OCI-LY1 (cell line): ENCODE results near the gene SPON2.

Source experiments
- H2AFZ ChIP-seq: fragments of 200-600 bp; sonication (generic), shearing (Covaris generic); 2 replicates; pipeline ENCODE4 v1.6.0; 2014; ENCODE audit warnings: antibody characterized with exemption, mild to moderate bottlenecking, low read length
- H3F3A ChIP-seq: fragments of 200-600 bp; sonication (generic), shearing (Covaris generic); 2 replicates; pipeline ENCODE4 v1.6.0; 2014; ENCODE audit warnings: mild to moderate bottlenecking, antibody characterized with exemption, low read length, moderate library complexity; ENCODE audit not compliant: insufficient read depth
- H3K27ac ChIP-seq: fragments of 200-600 bp; sonication (generic); 2 replicates; pipeline ENCODE4 v1.5.1; 2014; ENCODE audit warnings: low read length, mixed run types, mild to moderate bottlenecking, low read depth; ENCODE audit not compliant: poor library complexity, severe bottlenecking
- H3K27me3 ChIP-seq: fragments of 200-600 bp; sonication (generic); 2 replicates; pipeline ENCODE4 v1.6.0; 2014; ENCODE audit warnings: antibody characterized with exemption, mild to moderate bottlenecking, low read length, moderate library complexity; ENCODE audit not compliant: insufficient read depth
- H3K36me3 ChIP-seq: fragments of 200-600 bp; sonication (generic); 2 replicates; pipeline ENCODE4 v1.6.1; 2014; ENCODE audit warnings: mild to moderate bottlenecking, antibody characterized with exemption, low read length, moderate library complexity, mixed read lengths; ENCODE audit not compliant: insufficient read depth
- H3K4me1 ChIP-seq: fragments of 200-600 bp; sonication (generic); 2 replicates; pipeline ENCODE4 v1.5.1; 2014; ENCODE audit warnings: mild to moderate bottlenecking, low read length, moderate library complexity; ENCODE audit not compliant: insufficient read depth, severe bottlenecking
- H3K4me2 ChIP-seq: fragments of 200-600 bp; sonication (generic), shearing (Covaris generic); 2 replicates; pipeline ENCODE4 v1.6.1; 2014; ENCODE audit warnings: low read length
- H3K4me3 ChIP-seq: fragments of 200-600 bp; sonication (generic); 2 replicates; pipeline ENCODE4 v1.5.1; 2014; ENCODE audit warnings: low read length, low read depth, mild to moderate bottlenecking, mixed read lengths; ENCODE audit not compliant: poor library complexity, severe bottlenecking
- H3K79me2 ChIP-seq: fragments of 200-600 bp; shearing (Covaris generic); 2 replicates; pipeline ENCODE4 v1.6.1; 2016; ENCODE audit warnings: mixed run types, low read length, mixed read lengths; ENCODE audit not compliant: insufficient read depth
- H3K9ac ChIP-seq: fragments of 200-600 bp; sonication (generic), shearing (Covaris generic); 2 replicates; pipeline ENCODE4 v1.6.1; 2014; ENCODE audit warnings: mild to moderate bottlenecking, low read length, mixed read lengths
- H3K9me2 ChIP-seq: fragments of 200-600 bp; sonication (generic), shearing (Covaris generic); 2 replicates; pipeline ENCODE4 v1.6.1; 2014; ENCODE audit warnings: low read depth, mild to moderate bottlenecking, low read length, mixed read lengths
- H3K9me3 ChIP-seq: fragments of 200-600 bp; shearing (Covaris generic); 2 replicates; pipeline ENCODE4 v1.6.1; 2014; ENCODE audit warnings: low read length, mixed read lengths
- H4K20me1 ChIP-seq: fragments of 200-600 bp; sonication (generic), shearing (Covaris generic); 2 replicates; pipeline ENCODE4 v1.6.0; 2016; ENCODE audit warnings: mild to moderate bottlenecking, low read length; ENCODE audit not compliant: insufficient read depth
- CTCF ChIP-seq: fragments of 200-600 bp; sonication (generic), shearing (Covaris generic); IDR thresholded peaks from 2 replicates; pipeline ENCODE4 v1.5.1; 2017; ENCODE audit warnings: mild to moderate bottlenecking, antibody characterized with exemption, low read length, moderate library complexity, mixed read lengths
- EZH2 ChIP-seq: fragments of 200-600 bp; sonication (generic), shearing (Covaris generic); IDR thresholded peaks from 2 replicates; pipeline ENCODE4 v1.8.0; 2017; ENCODE audit warnings: borderline replicate concordance, mixed run types, mild to moderate bottlenecking, antibody characterized with exemption, low read length, moderate library complexity, mixed read lengths

The SPON2 gene

GRCh38 chr4:1167244-1167949 is 5.0 kb downstream of the SPON2 start:
- Histone ChIP-seq H3K27me3 (no peaks in the 10 kb centered on the region), H3F3A (no peaks in the 10 kb centered on the region), H3K4me2 (peak overlapping the region; percentile 89), H3K36me3 (no peaks in the 10 kb centered on the region), H3K27ac (no peak overlapping the region), H2AFZ (no peak overlapping the region), H4K20me1 (no peaks in the 10 kb centered on the region), H3K4me3 (peak overlapping the region; percentile 68), H3K9me3 (no peaks in the 10 kb centered on the region), H3K9me2 (no peaks in the 10 kb centered on the region), H3K79me2 (no peaks in the 10 kb centered on the region), H3K9ac (peak overlapping the region; percentile 75), H3K4me1 (no peaks in the 10 kb centered on the region)
- TF ChIP-seq EZH2, result no peak
- peak; percentile 69 for TF ChIP-seq CTCF

- H3K9me2 ChIP-seq, result no peaks in the 10 kb centered on the region
- no peaks in the 10 kb centered on the region for H3K79me2 ChIP-seq
- TF ChIP-seq EZH2, result no peak
- no peak for TF ChIP-seq CTCF
- peak overlapping the region; percentile 68 for H3K4me3 ChIP-seq
- no peaks in the 10 kb centered on the region for H3K4me1 ChIP-seq
- H3K27ac ChIP-seq, result no peak overlapping the region
- no peaks in the 10 kb centered on the region for H4K20me1 ChIP-seq
- no peaks in the 10 kb centered on the region for H3K27me3 ChIP-seq
- no peaks in the 10 kb centered on the region for H3K36me3 ChIP-seq
- H3F3A ChIP-seq, result no peaks in the 10 kb centered on the region
- H3K9ac ChIP-seq, result peak overlapping the region; percentile 75; the same call in 1 of the 2 replicates
- H2AFZ ChIP-seq, result no peak overlapping the region
- no peaks in the 10 kb centered on the region for H3K9me3 ChIP-seq
- H3K4me2 ChIP-seq, result peak overlapping the region; percentile 89; the same call in 1 of the 2 replicates
Observed at GRCh38 chr4:1166509-1167243, 5.7 kb downstream of the SPON2 start.

- H3K9me2 ChIP-seq, result no peaks in the 10 kb centered on the region
- no peaks in the 10 kb centered on the region for H3K79me2 ChIP-seq
- no peak overlapping the region for H3K4me2 ChIP-seq
- no peaks in the 10 kb centered on the region for H3K27me3 ChIP-seq
- no peak overlapping the region for H3K27ac ChIP-seq
- H3K9me3 ChIP-seq, result no peaks in the 10 kb centered on the region
- H3K4me1 ChIP-seq, result no peaks in the 10 kb centered on the region
- no peak overlapping the region for H3K9ac ChIP-seq
- TF ChIP-seq CTCF (no peak), EZH2 (no peak)
- H2AFZ ChIP-seq, result no peak overlapping the region
- no peaks in the 10 kb centered on the region for H3K36me3 ChIP-seq
- no peaks in the 10 kb centered on the region for H4K20me1 ChIP-seq
- no peaks in the 10 kb centered on the region for H3F3A ChIP-seq
- no peak overlapping the region for H3K4me3 ChIP-seq
Observed at GRCh38 chr4:1164956-1165545, 7.3 kb downstream of the SPON2 start.
